H54 (cell line): ENCODE data around the gene TMCO2.
"Not testable (repeated sequence)": the region's sequence is repeated elsewhere in the genome, so short reads cannot be mapped to it uniquely, and the experiment has no call there.

Source experiments
- DNase-seq: peaks from one replicate; pipeline ENCODE4 v3.0.0; 2011; ENCODE audit warnings: low spot score, mixed read lengths; ENCODE audit not compliant: insufficient read length
- FAIRE-seq: peaks from 3 replicates; lab custom pipeline; 2011; peaks lifted over from hg19 to GRCh38; lab: Jason Lieb, UNC
- POLR2A ChIP-seq: IDR thresholded peaks from 2 replicates; pipeline ENCODE4 v1.6.1; 2011; ENCODE audit warnings: low read depth, mild to moderate bottlenecking, low read length

The TMCO2 gene

DNA sequence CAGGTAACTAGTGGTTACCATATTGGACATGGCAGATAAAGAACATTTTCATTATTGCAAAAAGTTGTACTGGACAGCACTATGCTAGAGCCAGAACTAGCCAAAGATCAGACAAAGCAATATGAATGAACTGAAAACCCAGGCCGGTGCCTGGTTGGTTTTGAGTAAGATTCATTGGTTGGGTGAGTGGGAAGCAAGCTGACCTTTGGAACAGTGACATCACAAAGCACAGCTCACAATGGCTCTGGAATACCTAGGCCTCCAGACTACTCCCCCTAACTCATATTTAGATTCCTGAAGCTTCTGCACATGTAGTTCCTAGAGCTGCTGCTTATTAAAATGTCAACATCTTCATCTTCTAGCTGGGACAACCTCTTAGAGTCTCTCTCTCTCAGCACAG, at the start of gene TMCO2:
TMCO2 (plus strand) TSS at position 283 of the 400 bp plus-strand sequence; CDS start at position 340, 57 bp downstream.
- DNase-seq: no peak
- no peak for FAIRE-seq
- no peak for TF ChIP-seq POLR2A

DNA sequence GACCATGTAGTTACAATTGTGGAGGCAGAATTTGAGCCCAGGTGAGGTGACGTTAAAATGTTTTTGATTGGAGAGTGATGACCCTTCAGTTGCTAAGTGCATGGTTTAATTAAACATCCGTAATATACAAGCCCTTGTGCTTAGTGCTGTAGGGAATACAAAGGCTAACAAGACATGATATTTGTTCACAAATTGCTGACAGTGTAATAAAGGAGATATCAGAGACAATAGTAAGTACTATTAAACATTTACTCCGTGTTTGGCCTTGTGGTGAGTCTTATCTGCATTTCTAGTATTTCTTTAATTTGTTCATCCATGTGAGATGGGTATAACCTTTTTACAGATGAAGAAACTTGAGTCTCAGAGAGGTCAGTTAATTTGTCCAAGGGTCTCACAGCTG, 48.6 kb upstream of the TMCO2 start:
- DNase-seq: no peak
- TF ChIP-seq POLR2A: no peak
- FAIRE-seq: peak; percentile 53

DNA sequence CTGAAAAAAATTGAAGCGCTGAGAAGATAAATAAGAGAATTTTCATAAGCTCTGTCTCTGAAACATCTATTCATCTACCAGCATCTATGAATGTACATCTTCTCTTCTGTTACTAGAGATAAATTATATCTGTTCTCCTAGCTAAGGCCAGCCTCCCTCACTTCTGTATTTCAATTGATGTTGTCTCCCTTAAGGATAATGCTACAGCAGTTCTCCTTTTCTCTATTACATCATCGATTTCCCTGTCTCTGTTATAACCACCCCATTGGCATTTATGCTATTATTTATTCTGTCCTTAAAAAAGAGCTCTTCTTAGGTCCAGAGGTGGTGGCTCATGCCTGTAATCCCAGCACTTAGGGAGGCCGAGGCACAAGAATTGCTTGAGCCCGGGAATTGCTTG, 42.9 kb upstream of the TMCO2 start:
- DNase-seq (no peak), FAIRE-seq (no peak)
- TF ChIP-seq POLR2A: no peak

DNA sequence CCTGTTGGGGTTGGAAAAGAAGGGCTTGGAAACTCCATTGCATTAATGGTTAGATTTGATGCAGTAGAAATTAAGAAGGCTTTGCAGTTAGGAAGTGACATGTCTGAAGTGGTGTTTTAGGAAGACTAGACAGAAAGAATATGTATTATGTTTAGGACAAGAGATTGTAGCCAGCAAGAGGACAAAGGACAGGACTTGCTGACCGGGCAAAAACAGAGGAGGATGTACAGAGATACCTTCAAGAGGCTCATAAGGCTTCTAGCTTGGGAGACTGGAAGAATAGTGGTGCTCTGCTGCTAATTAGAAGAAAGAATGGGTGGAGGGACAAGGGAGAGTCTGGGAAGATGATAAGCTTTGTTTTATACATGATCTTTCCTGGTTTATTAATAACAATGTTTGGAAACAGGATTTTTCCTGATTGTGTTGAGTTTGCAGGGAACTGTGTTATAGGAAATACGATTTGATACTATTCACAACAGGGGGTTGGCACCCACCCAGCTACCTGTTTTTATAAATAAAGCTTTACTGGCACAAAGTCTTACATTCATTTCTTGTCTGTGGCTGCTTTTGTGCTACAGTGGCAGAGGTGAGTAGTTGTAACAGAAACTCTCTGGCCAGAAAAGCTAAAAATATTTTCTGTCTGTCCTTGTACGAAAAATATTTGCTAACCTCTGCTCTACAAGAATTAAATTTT, 37.1 kb upstream of the TMCO2 start:
- DNase-seq (no peak), FAIRE-seq (no peak)
- TF ChIP-seq POLR2A: no peak

DNA sequence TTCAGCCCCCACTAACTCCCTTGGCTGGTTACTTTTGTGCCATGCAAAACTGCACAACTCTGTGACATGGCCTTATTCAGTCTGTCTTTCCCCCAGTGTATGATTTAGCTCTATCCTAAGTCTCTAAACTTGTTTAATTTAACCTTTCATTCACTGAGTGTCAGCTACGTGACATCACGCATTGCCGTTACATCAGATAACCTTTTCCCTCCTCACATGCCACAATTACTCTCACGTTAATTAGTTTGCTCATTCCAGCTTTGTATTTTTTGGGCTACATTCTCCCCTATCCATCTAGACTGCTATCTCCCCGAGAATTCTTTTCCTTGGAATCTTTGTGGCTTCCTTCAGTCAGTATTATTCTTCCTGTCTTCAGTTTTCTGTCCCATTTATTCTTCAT, 29.4 kb upstream of the TMCO2 start:
- DNase-seq (no peak), FAIRE-seq (peak; percentile 15)
- no peak for TF ChIP-seq POLR2A

DNA sequence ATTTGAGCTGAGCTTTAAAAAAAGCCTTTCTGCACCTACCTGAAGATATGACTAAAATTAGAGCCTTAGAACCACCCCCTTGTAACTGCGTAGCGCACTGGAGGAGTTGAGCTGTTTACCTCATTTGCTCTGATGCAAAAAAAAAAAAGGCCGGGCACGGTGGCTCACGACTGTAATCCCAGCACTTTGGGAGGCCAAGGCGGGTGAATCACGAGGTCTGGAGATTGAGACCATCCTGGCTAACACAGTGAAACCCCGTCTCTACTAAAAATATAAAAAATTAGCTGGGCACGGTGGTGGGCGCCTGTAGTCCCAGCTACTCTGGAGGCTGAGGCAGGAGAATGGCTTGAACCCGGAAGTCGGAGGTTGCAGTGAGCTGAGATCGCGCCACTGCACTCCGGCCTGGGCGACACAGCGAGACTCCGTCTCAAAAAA, 26.2 kb upstream of the TMCO2 start:
- DNase-seq, FAIRE-seq: not testable (repeated sequence)

DNA sequence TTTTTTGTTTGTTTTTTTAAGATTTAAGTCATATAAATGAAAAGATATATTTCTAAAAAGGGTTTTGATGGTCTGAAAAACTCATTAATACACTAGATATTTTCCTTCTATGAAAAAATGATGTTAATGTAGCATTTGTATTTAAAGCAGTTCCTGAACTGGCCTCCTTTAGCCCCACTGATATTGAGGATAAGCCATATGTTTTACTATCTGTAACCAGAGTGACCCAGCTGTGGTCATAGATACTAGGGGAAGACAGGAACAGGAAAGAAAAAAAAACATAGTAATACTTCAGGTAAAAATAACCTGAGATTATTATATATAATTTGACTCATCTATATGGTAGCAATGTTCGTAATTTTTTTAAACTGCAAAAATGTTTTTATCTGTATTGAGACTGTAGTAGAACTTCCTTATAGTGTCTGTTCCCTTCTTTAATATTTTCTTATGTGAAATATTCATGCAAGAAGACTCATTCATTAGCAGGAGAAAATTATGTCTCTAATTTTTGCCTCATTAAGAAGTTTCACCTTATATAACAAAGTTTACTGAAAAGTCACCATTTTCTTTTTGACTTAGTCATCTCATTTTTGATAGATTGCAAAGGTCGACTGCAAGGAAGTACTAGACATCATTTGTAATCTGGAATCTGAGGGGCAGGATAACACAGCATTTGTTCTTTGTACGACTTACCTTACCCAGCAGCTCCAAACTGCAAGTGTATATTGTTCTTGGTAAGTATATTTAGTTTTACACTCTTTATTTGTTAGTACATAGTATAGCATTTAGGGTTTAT, 25.6 kb upstream of the TMCO2 start:
- FAIRE-seq (peak; percentile 45), DNase-seq (no peak)
- no peak for TF ChIP-seq POLR2A

DNA sequence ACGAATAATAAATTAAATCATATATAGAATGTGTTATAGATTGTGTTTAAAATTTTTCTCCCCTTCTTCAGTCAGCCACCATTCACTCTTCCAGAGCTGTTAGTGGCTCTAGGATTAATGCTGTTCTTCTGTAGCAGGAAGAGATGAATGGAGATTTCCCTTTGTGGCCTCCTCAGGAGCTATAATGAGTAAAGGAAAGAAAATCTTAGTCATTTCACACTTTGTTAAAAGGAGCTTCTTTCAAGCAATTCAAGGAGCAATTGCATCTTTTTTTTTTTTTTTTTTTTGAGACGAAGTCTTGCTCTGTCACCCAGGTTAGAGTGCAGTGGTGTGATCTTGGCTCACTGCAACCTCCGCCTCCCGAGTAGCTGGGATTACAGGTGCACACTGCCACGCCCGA, 23.7 kb upstream of the TMCO2 start:
- no peak for FAIRE-seq
- no peak for TF ChIP-seq POLR2A
- DNase-seq: no peak

DNA sequence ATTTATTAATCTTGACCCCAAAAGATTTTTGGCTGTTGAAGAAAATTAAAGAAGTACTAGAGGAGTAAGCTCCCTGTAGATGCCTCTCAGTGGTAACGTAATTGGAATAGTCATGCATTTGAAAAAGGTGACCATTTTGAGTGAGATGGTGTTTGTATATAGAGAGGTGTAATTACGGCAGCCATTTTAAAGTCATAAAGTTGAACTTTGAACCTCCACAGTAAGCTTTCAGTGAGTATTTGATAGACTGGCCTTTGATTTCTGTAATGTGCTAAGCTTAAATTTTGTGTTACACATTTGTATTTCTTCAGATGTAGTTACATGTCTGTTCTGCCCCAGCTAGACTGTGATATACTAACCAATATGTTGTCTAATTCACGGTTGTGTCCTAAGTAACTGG, 21.5 kb upstream of the TMCO2 start:
- no peak for DNase-seq
- TF ChIP-seq POLR2A: no peak
- peak; percentile 62 for FAIRE-seq

DNA sequence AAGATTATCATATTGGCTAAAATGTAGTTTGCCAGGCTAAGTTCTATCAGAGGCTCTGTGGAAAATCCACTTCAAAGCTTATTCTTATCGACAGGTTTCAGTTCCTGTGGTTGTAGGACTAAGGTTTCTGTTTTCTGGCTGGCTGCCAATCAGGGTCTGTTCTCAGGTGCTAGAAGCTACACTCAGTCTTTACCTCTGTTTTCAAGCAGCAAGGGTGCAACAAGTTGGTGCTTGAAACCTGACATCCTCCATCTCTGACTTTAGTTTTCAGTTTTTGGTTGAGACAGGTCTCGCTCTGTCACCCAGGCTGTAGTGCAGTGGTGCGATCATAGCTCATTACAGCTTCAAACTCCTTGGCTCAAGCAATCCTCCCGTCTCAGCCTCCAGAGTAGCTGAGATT, 15.3 kb upstream of the TMCO2 start:
- DNase-seq (no peak), FAIRE-seq (no peak)
- no peak for TF ChIP-seq POLR2A

DNA sequence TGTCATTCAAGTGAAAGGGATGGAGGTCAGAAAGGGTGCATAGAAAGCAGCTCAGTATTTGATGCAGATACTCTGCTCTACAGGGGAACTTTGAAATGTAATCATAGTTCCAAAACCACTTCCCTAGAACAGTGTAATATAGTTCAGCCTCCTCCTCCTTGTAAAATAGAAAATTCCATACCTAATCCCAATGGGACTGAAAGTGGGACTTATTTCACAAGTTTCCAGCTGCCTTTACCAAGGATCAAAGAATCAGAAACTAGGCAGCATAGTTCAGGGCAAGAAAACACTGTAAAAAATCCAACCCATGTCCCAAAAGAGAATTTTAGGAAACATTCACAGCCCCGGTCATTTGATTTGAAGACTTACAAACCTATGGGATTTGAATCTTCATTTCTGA, 8.1 kb upstream of the TMCO2 start:
- no peak for FAIRE-seq
- no peak for DNase-seq
- no peak for TF ChIP-seq POLR2A

DNA sequence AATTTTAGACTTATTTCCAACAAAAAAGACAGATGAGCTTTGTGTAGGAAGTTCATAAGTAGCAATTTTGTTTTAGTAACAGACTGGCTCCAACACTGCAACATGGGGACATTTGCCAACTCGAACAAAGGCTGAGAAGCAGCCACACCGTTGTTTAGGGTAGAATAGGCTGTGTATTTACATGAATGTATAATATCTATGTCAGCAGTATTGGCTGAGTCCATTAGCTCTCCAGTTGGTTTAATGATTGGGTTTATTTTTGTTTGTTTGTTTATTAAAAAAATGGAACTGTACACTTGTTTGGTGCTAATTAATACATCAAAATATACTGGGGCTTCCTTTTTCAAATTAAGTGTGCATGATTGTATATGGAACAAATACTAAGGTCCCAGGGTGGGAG, 7.3 kb upstream of the TMCO2 start:
- no peak for TF ChIP-seq POLR2A
- DNase-seq (no peak), FAIRE-seq (no peak)

DNA sequence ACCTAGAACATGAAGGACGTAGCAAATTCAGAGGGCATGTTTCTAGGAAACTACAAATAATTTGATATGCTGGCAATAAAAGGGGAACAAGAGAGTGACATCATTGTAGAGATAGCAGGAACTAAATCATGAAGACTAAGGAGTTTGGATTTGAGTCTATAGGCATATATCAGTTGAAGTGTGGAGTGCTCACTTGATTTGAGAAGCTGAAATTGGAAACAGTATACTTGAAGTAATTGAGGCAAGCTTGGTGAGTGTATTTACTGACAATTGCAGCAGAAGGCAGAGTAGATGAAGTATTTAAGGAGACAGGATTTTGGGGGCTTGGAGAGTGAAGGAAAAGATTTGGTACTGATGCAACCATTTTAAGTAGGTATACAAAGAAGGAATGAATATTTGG, 6.4 kb upstream of the TMCO2 start:
- DNase-seq: no peak
- no peak for TF ChIP-seq POLR2A
- no peak for FAIRE-seq

DNA sequence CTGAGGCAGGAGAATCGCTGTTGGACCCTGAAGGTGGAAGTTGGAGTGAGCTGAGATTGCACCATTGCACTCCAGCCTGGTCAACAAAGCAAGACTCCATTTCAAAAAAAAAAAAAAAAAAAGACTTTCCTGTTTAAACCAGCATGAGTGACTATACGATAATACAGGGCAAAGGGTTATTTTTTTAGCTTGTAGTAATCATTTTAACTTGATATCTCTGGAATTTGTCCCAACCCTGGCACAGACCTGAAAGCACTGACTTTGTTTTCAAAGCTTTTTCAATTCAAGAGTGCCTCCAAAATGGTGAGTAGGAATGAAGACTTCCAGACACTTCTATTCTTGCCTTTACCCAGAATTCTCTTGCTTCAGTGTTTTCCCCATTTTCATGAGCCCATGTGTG, 4.4 kb upstream of the TMCO2 start:
- TF ChIP-seq POLR2A: no peak
- DNase-seq: no peak
- no peak for FAIRE-seq
